Uterus (tissue), 2 donors: Measurements from ENCODE around the gene BTN1A1.

Experiments
- CTCF ChIP-seq, 4 experiments: fragments of 200-600 bp in 2 of 4; fragments of 450-650 bp in 2 of 4; sonication (generic) in 2 of 4; IDR thresholded peaks; one replicate each; pipeline ENCODE4 v1.5.1; 2016 to 2019; ENCODE audit warnings: antibody characterized with exemption in 4 of 4, mild to moderate bottlenecking in 2 of 4, moderate library complexity in 1 of 4
- POLR2A ChIP-seq, 2 donors: fragments of 450-650 bp; IDR thresholded peaks; one replicate each; pipeline ENCODE4 v1.6.1; 2016; ENCODE audit warnings: antibody characterized with exemption in 2 of 2, mild to moderate bottlenecking in 1 of 2, moderate library complexity in 1 of 2

- no peak for TF ChIP-seq CTCF (IDR thresholded peaks at IDR 0.05)
- no peak for TF ChIP-seq POLR2A (IDR thresholded peaks at IDR 0.05)
These were observed 1.4 kb downstream of the BTN1A1 start for GRCh38 chr6:26501482-26501986.
